ENCODE data around the gene ACSL6. TPM values are rescaled to one million over a fixed set of nuclear protein-coding genes. Genes with fewer than 3 reads are reported as not detected.

ACSL6 gene
- total and polyA plus RNA-seq, 2 donors from 2014 or later: 1.4 to 2.1 TPM

- TF ChIP-seq, protein P1, sequence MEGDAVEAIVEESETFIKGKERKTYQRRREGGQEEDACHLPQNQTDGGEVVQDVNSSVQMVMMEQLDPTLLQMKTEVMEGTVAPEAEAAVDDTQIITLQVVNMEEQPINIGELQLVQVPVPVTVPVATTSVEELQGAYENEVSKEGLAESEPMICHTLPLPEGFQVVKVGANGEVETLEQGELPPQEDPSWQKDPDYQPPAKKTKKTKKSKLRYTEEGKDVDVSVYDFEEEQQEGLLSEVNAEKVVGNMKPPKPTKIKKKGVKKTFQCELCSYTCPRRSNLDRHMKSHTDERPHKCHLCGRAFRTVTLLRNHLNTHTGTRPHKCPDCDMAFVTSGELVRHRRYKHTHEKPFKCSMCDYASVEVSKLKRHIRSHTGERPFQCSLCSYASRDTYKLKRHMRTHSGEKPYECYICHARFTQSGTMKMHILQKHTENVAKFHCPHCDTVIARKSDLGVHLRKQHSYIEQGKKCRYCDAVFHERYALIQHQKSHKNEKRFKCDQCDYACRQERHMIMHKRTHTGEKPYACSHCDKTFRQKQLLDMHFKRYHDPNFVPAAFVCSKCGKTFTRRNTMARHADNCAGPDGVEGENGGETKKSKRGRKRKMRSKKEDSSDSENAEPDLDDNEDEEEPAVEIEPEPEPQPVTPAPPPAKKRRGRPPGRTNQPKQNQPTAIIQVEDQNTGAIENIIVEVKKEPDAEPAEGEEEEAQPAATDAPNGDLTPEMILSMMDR (IDR thresholded peaks at IDR 0.05; ENCODE audit: borderline replicate concordance, extremely low read depth, insufficient read depth): no peak
- intact Hi-C loops (cut with DNase I): no loop called here
- no peak for FAIRE-seq
- Histone ChIP-seq H3K4me1 (ENCODE audit: control insufficient read depth in 2 of 3, insufficient read depth in 2 of 3, low read depth in 1 of 3, low read length in 3 of 3) (no peaks in the 10 kb centered on the region), H3K27me3 (ENCODE audit: control insufficient read depth, insufficient read depth, low read length) (no peaks in the 10 kb centered on the region), H3K27ac (ENCODE audit: low read depth in 2 of 2, low read length in 2 of 2) (no peak overlapping the region), H3K4me3 (ENCODE audit: low read length in 3 of 3) (no peak overlapping the region), H3K9ac (ENCODE audit: low read length in 3 of 3) (no peak overlapping the region), H3K9me3 (ENCODE audit: control insufficient read depth in 2 of 3, insufficient read depth in 1 of 3, low read length in 3 of 3) (no peaks in the 10 kb centered on the region), H3K36me3 (ENCODE audit: control insufficient read depth in 2 of 3, insufficient read depth in 3 of 3, low read length in 3 of 3) (no peaks in the 10 kb centered on the region)
- DNase-seq: no peak
Observed at GRCh38 chr5:131950706-131951105, 60.8 kb downstream of the ACSL6 start.

DNA sequence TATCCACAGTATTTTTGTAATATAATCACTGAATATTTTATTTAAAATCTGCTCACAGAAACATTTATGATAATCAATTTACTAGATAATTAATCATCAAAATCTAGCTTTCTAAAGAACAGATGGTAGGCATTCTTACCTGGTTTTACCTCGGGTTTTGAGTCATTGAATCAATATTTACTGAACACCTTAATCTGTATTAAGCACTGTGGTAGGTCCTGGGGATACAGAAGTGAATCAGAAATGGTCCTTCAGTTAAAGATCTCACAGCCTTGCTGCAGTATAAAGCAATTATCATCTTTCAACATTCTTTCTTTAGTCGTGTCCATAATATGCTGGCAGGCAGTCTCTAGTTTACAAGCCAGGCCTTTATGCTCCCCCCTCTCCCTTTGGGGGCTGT is 64.0 kb downstream of the ACSL6 start:
- H3K4me3 ChIP-seq (ENCODE audit: low read length in 3 of 3): no peak overlapping the region
- H3K4me1 ChIP-seq (ENCODE audit: control insufficient read depth in 2 of 3, insufficient read depth in 2 of 3, low read depth in 1 of 3, low read length in 3 of 3): no peaks in the 10 kb centered on the region
- no peak overlapping the region for H3K27ac ChIP-seq (ENCODE audit: low read depth in 2 of 2, low read length in 2 of 2)
- H3K27me3 ChIP-seq (ENCODE audit: control insufficient read depth, insufficient read depth, low read length): no peaks in the 10 kb centered on the region
- no peak for FAIRE-seq
- H3K9me3 ChIP-seq (ENCODE audit: control insufficient read depth in 2 of 3, insufficient read depth in 1 of 3, low read length in 3 of 3): no peaks in the 10 kb centered on the region
- TF ChIP-seq, protein P1 (IDR thresholded peaks at IDR 0.05; ENCODE audit: borderline replicate concordance, extremely low read depth, insufficient read depth): no peak
- intact Hi-C loops (cut with DNase I): no loop called here
- no peaks in the 10 kb centered on the region for H3K36me3 ChIP-seq (ENCODE audit: control insufficient read depth in 2 of 3, insufficient read depth in 3 of 3, low read length in 3 of 3)
- DNase-seq: no peak
- no peak overlapping the region for H3K9ac ChIP-seq (ENCODE audit: low read length in 3 of 3)

- H3K27me3 ChIP-seq (ENCODE audit: control insufficient read depth, insufficient read depth, low read length): no peaks in the 10 kb centered on the region
- H3K9ac ChIP-seq (ENCODE audit: low read length in 3 of 3): no peak within 1 kb of the TSS
- H3K36me3 ChIP-seq (ENCODE audit: control insufficient read depth in 2 of 3, insufficient read depth in 3 of 3, low read length in 3 of 3): no peaks in the 10 kb centered on the region
- TF ChIP-seq, protein P1 (IDR thresholded peaks at IDR 0.05; ENCODE audit: borderline replicate concordance, extremely low read depth, insufficient read depth): no peak
- no peaks in the 10 kb centered on the region for H3K4me1 ChIP-seq (ENCODE audit: control insufficient read depth in 2 of 3, insufficient read depth in 2 of 3, low read depth in 1 of 3, low read length in 3 of 3)
- FAIRE-seq (no peak), DNase-seq (no peak)
- no peaks in the 10 kb centered on the region for H3K9me3 ChIP-seq (ENCODE audit: control insufficient read depth in 2 of 3, insufficient read depth in 1 of 3, low read length in 3 of 3)
- no peak within 1 kb of the TSS for H3K4me3 ChIP-seq (ENCODE audit: low read length in 3 of 3)
- intact Hi-C loops (cut with DNase I): no loop called here
- no peak within 1 kb of the TSS for H3K27ac ChIP-seq (ENCODE audit: low read depth in 2 of 2, low read length in 2 of 2)
Observed at GRCh38 chr5:131945551-131946168, 65.8 kb downstream of the ACSL6 start, which contains the start of gene MEIKIN. TSS of gene MEIKIN (minus strand) at chr5:131945663. CDS start at chr5:131945505, 158 bp downstream.
